ENCODE measurements around the gene TEAD1.
"Not testable (repeated sequence)": the region's sequence is repeated elsewhere in the genome, so short reads cannot be mapped to it uniquely, and the experiment has no call there.

- TF ChIP-seq POLR2A (IDR thresholded peaks at IDR 0.05); CTCF (IDR thresholded peaks at IDR 0.05 in 4 of 5, conservative IDR thresholded peaks at IDR 0.05 in 1 of 5): not testable (repeated sequence)
Measured at GRCh38 chr11:12758117-12758516, 83.9 kb downstream of the TEAD1 start.

Data from gastrocnemius medialis (tissue), 4 donors.